ENCODE results near the gene MAP3K13.

Gene MAP3K13

DNA sequence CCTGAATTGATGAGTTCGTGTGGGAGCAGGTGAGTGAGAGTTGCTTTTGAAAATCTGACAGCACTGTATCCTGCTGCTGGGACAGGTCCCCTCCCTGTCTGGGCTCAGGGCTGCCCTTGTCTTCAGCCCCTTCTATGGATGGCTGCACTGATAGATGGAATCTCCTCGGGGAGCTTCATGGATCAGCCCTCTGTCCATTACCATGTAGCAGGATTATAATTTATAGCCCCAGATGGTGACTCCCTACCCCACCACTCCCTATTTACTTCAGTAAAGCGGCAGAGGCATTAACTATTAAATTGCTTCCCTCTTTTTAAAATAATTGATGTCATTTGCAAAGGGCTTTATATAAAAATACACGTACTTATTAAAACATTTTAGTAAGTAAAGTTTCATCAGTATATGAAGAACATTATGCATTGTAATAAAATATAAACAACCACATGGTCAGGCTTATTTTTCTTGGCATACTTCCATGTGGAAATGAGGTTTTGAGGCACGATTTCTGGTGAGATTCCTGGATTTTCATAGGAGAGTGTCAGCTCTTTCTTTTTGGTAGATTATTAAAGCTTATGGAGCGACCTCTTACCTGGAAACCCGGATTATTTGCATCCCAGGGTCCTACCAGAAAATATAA lies 38.5 kb downstream of the MAP3K13 start:
- TF ChIP-seq GATA2 (IDR thresholded peaks at IDR 0.05; ENCODE audit: low read depth, low read length) (peak; percentile 92), GATA3 (IDR thresholded peaks at IDR 0.05; ENCODE audit: low read depth, low read length) (peak; percentile 23; the same call in 1 of the 2 replicates)

DNA sequence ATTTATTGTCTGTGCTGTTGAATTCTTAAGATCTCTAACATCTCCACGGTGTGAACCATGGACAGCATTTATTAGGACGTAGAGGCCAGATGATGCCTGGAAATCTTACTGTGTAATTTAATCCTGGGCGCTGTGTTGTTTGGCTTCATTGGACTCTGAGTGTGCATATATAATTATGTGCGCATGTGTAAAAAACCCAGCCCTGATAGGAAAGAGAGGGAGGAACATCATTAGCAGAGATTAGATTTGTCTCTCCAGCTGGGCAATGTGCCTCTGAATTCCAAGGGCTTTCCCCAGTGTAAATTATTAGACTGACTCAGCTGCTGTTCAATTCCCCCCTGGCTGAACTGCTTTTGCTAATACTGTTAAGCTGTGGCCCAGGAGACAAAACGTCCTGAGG lies 39.6 kb downstream of the MAP3K13 start:
- no peak; the same call in 1 of the 2 replicates for TF ChIP-seq GATA2 (IDR thresholded peaks at IDR 0.05; ENCODE audit: low read depth, low read length)
- no peak for TF ChIP-seq GATA3 (IDR thresholded peaks at IDR 0.05; ENCODE audit: low read depth, low read length)

DNA sequence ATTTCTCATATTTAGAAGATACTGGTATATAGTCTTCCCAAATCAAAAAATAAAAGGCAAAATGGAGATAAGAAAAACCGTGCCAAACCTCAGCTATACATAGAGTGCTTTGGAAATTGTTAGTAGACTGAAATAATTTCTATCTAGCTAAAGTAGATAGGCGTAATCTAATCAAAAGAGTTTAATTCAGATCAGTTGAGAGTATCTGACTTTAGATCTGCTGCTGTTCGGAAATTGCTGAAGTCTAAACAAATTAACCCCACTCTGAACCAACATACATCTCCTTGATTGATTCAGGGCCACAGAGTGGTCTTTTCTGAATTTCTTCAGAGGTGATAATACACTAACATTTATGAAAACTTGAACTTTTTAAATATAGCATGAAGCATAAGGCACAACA lies 40.1 kb downstream of the MAP3K13 start:
- peak; percentile 95 for TF ChIP-seq GATA3 (IDR thresholded peaks at IDR 0.05; ENCODE audit: low read depth, low read length)
- peak; percentile 83; the same call in 1 of the 2 replicates for TF ChIP-seq GATA2 (IDR thresholded peaks at IDR 0.05; ENCODE audit: low read depth, low read length)

DNA sequence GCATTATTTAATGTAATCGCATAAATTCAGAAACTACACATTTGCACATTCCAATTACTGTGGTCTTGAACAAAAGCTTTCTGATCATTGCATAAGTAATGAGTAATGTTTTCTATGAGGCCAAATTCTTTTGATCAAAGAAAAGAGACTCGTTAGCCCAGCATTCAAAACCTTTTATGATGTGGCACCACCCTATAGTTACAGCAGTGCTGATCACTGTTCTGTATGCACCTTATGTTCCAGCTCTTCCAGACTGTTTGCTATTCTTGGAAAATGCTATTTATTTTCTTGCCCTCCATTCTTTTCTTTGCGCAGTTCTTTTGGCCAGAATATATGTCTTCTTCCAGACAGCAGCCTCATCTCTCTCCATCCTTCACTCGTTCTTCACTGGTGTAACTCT lies 42.3 kb downstream of the MAP3K13 start:
- no peak for TF ChIP-seq GATA3 (IDR thresholded peaks at IDR 0.05; ENCODE audit: low read depth, low read length)
- TF ChIP-seq GATA2 (IDR thresholded peaks at IDR 0.05; ENCODE audit: low read depth, low read length) = no peak

DNA sequence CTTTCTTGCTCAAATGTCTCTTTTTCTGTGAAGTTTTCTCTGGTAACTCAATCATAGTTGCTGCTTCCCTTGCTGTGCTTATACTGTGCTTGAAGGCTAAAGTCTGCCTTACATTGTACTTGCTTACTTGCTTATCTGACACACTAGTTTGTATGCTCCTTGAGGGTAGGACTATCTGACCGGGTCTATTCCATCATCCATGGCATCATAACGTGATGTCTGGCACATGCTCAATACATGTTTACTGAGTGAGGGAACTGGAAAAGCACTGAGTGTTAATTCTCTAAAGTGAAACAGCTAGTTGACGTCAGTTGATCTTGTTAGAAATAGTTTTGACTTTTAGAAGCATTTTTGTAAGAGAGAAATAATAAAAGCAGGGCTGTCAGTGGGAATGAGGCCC lies 42.7 kb downstream of the MAP3K13 start:
- TF ChIP-seq GATA3 (IDR thresholded peaks at IDR 0.05; ENCODE audit: low read depth, low read length) (no peak), GATA2 (IDR thresholded peaks at IDR 0.05; ENCODE audit: low read depth, low read length) (no peak)

DNA sequence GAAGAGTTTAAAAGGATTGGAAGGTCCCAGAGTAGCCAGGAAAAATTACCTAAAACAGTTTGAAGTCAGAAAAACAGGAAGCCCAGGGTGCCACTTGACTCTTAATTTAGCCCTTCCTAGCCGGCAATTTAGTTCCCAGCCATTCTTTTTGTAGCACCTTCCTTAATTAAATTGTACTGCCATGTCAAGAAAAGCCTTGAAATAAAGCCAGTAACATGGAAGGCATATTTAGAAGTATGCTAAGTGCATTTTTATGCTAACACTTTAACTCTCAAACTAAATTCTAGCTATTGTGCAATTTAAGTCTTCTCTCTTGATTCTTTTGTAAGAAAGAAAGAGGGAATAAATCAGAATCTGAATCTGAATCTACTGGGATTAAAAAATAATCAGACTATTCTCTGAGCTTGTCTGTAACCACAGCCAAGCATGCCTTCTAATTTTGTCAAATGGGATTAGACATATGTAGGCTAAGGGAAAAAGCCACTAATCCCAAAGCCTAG lies 43.2 kb downstream of the MAP3K13 start:
- no peak for TF ChIP-seq GATA2 (IDR thresholded peaks at IDR 0.05; ENCODE audit: low read depth, low read length)
- no peak for TF ChIP-seq GATA3 (IDR thresholded peaks at IDR 0.05; ENCODE audit: low read depth, low read length)

DNA sequence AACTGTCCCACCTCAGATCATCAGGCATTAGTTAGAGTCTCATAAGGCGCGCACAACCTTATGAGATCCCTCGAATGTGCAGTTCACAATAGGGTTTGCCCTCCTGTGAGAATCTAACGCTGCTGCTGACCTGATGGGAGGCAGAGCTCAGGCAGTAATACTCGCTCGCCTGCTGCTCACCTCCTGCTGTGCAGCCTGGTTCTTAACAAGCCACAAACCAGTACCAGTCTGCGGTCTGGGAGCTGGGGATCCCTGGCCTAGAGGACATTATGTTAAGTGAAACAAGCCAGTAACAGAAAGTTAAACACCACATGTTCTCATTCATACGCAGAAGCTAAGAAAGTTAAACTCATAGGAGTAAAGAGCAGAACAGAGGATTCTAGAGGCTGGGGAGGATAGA lies 47.0 kb downstream of the MAP3K13 start:
- TF ChIP-seq GATA3 (IDR thresholded peaks at IDR 0.05; ENCODE audit: low read depth, low read length) = no peak
- no peak for TF ChIP-seq GATA2 (IDR thresholded peaks at IDR 0.05; ENCODE audit: low read depth, low read length)

DNA sequence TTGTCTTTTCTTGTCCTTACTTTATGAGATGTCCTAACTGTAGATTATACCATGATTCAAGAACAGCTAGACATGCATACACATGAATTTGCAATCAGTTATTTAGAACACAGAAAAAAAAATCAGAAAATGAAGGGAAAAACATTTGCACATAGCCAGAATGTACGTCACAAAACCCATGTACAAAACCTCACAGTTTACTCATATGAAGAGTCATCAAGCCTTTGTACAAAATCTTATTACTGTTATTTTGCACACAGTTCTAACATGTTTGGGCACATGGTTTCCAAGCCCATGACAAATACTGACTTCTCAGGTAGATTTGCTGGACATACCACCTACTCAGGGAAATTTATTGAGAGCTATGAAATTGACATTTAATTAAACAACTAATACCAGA lies 48.2 kb downstream of the MAP3K13 start:
- TF ChIP-seq GATA3 (IDR thresholded peaks at IDR 0.05; ENCODE audit: low read depth, low read length) = no peak
- no peak for TF ChIP-seq GATA2 (IDR thresholded peaks at IDR 0.05; ENCODE audit: low read depth, low read length)

DNA sequence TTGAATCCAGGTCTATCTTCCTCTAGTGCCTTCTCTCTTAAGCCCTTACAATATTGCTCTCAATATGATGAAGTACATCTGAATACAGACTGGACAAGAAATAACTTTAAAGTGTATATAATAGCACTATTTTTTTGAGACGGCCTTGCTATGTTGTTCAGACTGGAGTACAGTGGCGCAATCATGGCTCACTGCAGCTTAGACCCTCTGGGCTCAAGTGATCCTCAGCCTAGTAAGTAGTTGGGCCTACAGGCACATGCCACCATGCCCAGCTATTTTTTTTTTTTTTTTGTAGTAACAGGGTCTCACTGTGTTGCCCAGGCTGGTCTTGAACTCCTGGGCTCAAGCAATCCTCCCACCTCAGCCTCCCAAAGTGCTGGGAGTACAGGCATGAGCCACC lies 53.6 kb downstream of the MAP3K13 start:
- TF ChIP-seq GATA3 (IDR thresholded peaks at IDR 0.05; ENCODE audit: low read depth, low read length) = no peak
- no peak for TF ChIP-seq GATA2 (IDR thresholded peaks at IDR 0.05; ENCODE audit: low read depth, low read length)

DNA sequence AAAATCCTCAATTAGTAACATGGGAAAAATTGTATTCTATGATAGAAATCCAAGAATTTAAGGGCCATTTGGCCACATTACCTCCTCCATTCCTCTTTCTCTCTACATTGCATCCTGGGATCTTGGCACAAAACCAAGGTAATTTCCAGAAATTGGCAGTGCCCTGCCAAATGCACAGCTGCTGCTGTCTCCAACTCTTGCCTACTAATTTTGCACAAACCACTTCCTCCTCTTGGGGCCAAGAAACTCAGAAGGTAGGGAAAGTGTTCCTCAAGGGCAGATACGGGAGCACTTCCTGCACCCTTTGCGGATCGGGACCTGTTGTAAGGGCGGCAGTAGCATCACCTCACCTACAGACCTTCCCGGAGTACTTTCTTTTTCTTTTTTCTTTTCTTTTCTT lies 57.8 kb downstream of the MAP3K13 start:
- TF ChIP-seq GATA2 (IDR thresholded peaks at IDR 0.05; ENCODE audit: low read depth, low read length) = no peak
- TF ChIP-seq GATA3 (IDR thresholded peaks at IDR 0.05; ENCODE audit: low read depth, low read length) = no peak

DNA sequence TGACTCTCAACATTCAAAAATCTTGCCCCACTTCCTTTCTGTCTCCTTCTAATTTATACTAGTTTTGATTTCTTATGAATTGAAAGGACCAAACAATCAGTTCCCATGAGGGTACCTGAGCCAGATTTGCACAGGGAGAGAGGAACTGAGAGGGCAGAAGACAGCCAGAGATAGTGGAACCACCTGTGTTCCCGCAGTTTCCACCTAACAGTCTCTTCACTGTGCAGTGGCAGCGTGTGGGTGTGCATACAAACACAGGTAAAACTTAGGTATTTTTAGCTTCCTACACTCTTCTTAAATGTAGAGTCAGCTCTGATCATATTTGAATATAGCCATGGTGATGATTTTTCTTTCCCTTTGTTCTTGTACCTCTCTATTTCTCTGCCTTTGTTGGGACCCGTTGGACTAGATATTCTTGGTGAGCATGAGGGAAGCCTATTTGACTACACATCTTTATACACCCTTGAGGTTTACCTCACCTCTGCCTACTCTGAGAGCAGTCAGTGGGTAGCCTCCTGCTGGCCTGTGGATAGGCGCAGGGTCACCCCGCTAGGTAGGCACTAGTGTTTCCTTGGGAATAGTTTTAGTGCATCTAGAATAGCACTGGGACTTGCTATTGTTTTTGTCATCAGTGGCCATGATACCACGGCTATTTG lies 58.8 kb downstream of the MAP3K13 start:
- TF ChIP-seq GATA2 (IDR thresholded peaks at IDR 0.05; ENCODE audit: low read depth, low read length) (no peak), GATA3 (IDR thresholded peaks at IDR 0.05; ENCODE audit: low read depth, low read length) (no peak)

DNA sequence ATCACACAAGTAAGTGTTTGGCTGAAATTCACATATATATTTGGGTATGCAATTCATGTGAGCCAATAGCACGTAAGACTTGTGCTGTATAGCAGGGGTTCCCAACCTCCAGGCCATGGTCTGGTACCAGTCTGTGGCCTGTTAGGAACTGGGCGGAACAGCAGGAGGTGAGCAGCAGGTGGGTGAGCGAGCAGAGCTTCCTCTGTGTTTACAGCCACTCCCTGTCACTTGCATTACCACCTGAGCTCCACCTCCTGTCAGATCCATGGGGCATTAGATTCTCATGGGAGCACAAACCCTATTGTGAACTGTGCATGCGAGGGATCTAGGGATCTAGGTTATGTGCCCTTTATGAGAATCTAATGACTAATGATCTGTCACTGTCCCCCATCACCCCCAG lies 59.7 kb downstream of the MAP3K13 start:
- TF ChIP-seq GATA2 (IDR thresholded peaks at IDR 0.05; ENCODE audit: low read depth, low read length) (no peak), GATA3 (IDR thresholded peaks at IDR 0.05; ENCODE audit: low read depth, low read length) (no peak)

DNA sequence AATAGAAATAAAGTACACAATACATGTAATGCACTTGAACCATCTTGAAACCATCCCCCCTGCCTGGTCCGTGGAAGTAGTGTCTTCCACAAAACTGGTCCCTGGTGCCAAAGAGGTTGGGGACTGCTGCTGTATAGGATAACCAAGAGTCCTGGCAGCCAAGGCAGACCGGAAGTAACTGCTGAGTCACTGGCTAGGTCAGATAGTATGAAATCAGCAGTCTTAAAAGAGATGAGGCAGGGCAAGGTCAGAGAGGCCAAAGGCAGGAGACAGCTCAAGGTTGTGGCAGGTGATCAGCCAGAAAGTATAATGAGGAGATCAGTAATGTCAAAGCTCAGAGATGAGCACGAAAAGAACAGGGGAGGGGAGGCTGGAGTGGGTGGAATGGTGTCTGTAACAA lies 60.2 kb downstream of the MAP3K13 start:
- no peak for TF ChIP-seq GATA3 (IDR thresholded peaks at IDR 0.05; ENCODE audit: low read depth, low read length)
- TF ChIP-seq GATA2 (IDR thresholded peaks at IDR 0.05; ENCODE audit: low read depth, low read length) = no peak

DNA sequence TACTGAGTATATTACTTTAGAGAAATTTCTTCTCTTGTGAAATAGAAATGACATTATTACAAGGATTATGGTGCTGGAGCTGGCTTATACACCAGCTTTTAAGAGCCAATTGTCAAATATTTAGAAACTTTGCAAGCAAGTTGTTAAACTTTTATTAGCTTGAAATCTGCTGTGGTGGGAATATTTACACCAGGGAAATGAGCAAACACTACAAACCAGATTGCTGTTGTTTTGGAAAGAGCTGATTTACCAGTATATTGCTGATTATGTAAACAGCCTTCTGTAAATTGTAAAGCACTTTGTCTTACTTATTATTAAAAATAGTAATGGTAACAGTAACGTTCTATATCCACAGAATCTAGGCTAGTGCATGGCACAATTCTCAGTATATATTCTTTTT lies 61.5 kb downstream of the MAP3K13 start:
- TF ChIP-seq GATA3 (IDR thresholded peaks at IDR 0.05; ENCODE audit: low read depth, low read length) = no peak
- no peak for TF ChIP-seq GATA2 (IDR thresholded peaks at IDR 0.05; ENCODE audit: low read depth, low read length)

DNA sequence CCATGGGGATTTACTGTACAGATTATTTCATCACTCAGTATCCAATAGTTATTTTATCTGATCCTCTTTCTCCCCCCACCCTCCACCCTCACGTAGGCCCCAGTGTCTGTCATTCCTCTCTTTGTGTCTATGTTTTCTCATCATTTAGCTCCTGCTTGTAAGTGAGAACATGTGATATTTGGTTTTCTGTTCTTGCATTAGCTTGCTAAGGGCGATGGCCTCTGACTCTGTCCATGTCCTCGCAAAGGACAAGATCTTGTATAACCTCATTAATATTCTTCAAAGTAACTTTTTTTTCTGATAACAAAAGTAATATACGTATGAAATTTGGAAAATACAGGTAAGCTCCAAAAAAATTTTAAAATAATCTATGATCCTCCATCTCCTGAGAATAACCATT lies 67.4 kb downstream of the MAP3K13 start:
- TF ChIP-seq GATA3 (IDR thresholded peaks at IDR 0.05; ENCODE audit: low read depth, low read length) (no peak), GATA2 (IDR thresholded peaks at IDR 0.05; ENCODE audit: low read depth, low read length) (no peak)
